Measurements from ENCODE around the gene MTMR12.

GRCh38 chr5:32206509-32207354 lies 106.0 kb downstream of the MTMR12 start:
- TF ChIP-seq CTCF (conservative IDR thresholded peaks at IDR 0.05), result no peak
- no peak for TF ChIP-seq EZH2 (IDR thresholded peaks at IDR 0.05; ENCODE audit: low read depth)
